ENCODE data around the gene JAM2.
A peak's percentile ranks its signal among the peaks of the same experiment; 100 is the strongest.

Gene JAM2

GRCh38 chr21:25734904-25735645 lies 96.0 kb downstream of the JAM2 start, which contains the start of the genes ATP5PF and GABPA:
ATP5PF (minus strand) TSS chr21:25734904; CDS start chr21:25729794, 5,110 bp downstream.
GABPA (plus strand) TSS chr21:25734972; CDS start chr21:25741599, 6,627 bp downstream.
- peak within 1 kb of the TSS; percentile 79 for H3K4me3 ChIP-seq (ENCODE audit: low read depth, low read length)
- TF ChIP-seq, protein P1, sequence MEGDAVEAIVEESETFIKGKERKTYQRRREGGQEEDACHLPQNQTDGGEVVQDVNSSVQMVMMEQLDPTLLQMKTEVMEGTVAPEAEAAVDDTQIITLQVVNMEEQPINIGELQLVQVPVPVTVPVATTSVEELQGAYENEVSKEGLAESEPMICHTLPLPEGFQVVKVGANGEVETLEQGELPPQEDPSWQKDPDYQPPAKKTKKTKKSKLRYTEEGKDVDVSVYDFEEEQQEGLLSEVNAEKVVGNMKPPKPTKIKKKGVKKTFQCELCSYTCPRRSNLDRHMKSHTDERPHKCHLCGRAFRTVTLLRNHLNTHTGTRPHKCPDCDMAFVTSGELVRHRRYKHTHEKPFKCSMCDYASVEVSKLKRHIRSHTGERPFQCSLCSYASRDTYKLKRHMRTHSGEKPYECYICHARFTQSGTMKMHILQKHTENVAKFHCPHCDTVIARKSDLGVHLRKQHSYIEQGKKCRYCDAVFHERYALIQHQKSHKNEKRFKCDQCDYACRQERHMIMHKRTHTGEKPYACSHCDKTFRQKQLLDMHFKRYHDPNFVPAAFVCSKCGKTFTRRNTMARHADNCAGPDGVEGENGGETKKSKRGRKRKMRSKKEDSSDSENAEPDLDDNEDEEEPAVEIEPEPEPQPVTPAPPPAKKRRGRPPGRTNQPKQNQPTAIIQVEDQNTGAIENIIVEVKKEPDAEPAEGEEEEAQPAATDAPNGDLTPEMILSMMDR (IDR thresholded peaks at IDR 0.05; ENCODE audit: control insufficient read depth, extremely low read depth, insufficient read depth), result no peak
- peak; percentile 97 for DNase-seq (ENCODE audit: low read depth)

DNA sequence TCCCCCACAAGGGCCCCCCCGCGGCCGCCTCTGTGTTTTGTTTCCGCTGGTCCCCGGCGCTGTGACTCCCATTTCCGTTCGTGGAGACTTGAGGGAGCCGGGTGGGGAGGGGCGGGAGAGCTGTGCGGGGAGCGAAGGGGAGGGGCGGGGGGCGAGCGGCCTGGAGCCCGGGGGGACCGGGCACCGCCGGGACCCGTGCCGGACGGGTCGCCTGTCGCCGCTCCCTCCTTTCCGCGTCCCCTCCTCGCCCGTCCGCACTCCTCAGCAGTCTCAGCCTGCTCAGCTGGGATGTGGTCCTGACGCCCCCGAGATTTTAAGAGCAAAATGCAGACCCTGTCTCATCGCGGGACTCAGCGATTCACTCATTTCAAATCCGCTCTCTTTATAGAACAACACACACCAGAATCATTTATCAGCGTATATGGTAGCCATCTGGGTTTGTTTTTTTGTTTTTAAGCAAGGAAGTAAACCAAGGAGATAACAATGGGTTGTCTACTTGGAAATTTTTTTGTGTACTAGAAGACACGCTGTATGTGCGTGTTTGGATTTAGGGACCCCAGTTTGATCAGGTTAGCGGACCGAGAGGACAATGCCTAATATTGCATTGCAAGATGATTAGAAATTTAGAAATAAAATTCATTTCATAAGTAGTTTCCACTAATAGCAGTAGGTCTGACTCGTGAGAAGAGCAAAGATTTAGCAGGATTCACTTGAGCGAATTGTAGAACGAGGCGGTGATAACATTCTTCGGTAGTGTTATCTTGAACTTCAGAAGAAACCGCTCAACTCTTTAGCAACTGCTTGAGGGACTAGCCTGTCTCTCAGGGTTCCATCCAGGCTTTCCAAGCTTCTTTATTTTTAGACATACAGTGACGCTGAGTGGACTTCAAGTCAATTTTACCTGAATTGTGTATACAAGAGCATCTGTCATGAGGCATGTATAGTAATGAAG lies 96.9 kb downstream of the JAM2 start:
- TF ChIP-seq, protein P1 (IDR thresholded peaks at IDR 0.05; ENCODE audit: control insufficient read depth, extremely low read depth, insufficient read depth), result no peak
- H3K4me3 ChIP-seq (ENCODE audit: low read depth, low read length), result peak overlapping the region; percentile 79
- DNase-seq (ENCODE audit: low read depth), result no peak

DNA sequence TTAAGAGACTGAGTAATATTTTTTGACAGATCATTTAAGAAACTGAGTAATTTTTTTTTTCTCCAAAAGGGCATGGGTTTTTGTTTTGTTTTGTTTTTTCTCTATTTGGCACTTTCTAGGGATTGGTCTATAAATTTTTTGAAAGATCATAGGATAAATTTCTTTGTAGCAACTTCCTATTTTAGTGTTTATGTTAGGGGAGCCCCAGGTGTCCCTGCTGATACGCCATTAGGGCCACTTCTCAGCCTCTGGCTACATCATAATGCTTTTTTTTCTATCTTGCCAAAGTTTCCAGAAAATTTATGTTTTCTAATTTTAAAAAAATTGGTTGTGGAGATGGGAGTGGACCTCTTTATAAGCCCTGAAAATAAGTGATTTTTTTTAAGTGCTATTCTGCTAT lies 98.4 kb downstream of the JAM2 start:
- peak overlapping the region; percentile 79; the same call in 1 of the 2 replicates for H3K4me3 ChIP-seq (ENCODE audit: low read depth, low read length)
- DNase-seq (ENCODE audit: low read depth), result no peak
- TF ChIP-seq, protein P1 (IDR thresholded peaks at IDR 0.05; ENCODE audit: control insufficient read depth, extremely low read depth, insufficient read depth), result no peak

DNA sequence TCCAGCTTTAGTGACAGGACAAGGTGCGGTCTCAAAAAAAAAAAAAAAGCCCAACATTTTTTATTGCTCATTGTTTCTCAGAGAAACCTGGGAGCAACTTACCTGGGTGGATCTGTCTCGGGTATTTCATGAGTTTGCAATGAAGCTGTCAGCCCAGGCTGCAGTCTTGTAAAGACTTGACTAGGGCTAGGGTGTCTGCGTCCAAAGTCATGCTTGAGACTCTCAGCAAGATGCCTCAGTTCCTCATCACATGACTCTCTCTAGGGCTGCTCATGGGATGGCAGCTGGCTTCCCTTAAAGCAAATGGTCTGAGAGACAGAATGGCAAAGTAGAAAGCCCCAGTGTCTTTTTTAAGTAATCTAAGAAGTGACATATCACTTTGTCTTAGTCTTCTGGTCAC lies 103.8 kb downstream of the JAM2 start:
- no peak overlapping the region for H3K4me3 ChIP-seq (ENCODE audit: low read depth, low read length)
- DNase-seq (ENCODE audit: low read depth), result no peak
- TF ChIP-seq, protein P1 (IDR thresholded peaks at IDR 0.05; ENCODE audit: control insufficient read depth, extremely low read depth, insufficient read depth), result no peak

DNA sequence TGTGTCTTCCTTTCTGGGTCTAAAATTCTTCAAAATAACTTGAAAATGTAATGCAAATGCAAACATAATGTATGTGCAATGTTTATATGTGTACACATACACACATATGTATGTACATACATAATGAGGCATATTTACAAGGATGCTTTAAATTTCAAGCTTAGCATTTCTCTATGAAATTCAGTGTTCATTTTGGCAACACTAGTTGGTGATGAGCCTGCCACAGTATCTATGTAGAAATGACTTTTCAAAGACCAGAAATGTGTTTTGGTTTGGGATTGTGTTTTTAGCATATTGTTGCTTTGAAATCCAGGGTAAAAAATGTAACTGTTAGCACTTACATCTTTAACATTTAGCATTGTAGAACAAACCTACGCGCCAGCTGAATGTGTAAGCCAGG lies 105.8 kb downstream of the JAM2 start:
- no peak overlapping the region for H3K4me3 ChIP-seq (ENCODE audit: low read depth, low read length)
- TF ChIP-seq, protein P1 (IDR thresholded peaks at IDR 0.05; ENCODE audit: control insufficient read depth, extremely low read depth, insufficient read depth), result no peak
- no peak for DNase-seq (ENCODE audit: low read depth)

DNA sequence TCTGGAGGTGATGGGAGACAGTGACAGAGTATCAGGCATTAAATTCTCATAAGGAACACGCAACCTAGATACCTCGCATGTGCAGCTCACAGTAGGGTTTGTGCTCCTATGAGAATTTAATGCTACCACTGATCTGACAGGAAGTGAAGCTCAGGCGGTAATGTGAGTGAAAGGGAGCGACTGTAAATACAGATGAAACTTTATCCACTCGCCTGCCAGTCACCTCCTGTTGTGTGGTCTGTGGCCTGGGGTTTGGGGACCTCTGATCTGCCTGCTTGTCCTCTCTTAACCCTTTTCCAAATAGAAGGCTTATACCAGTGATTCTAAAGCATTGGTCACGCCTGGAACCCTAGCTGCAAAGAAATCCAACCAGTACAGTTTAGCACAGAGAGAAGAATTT lies 111.0 kb downstream of the JAM2 start:
- TF ChIP-seq, protein P1 (IDR thresholded peaks at IDR 0.05; ENCODE audit: control insufficient read depth, extremely low read depth, insufficient read depth), result no peak
- H3K4me3 ChIP-seq (ENCODE audit: low read depth, low read length), result no peak overlapping the region
- DNase-seq (ENCODE audit: low read depth), result no peak

Measured in LNCaP clone FGC (cell line).